Measurements from ENCODE around the gene URB2. TPM values are rescaled to one million over a fixed set of nuclear protein-coding genes. Genes with fewer than 3 reads are reported as not detected.

The URB2 gene
- total and polyA plus RNA-seq, 2 donors (not counting 3 experiments of a cell fraction or from before 2014, with no cell fraction given), result 4.7 to 12.4 TPM

GRCh38 chr1:229691362-229691761, 65.3 kb downstream of the URB2 start:
- Histone ChIP-seq H3K4me1 (ENCODE audit: control insufficient read depth, extremely low read depth, insufficient read depth, low read length) (no peaks in the 10 kb centered on the region), H2AFZ (ENCODE audit: low read depth, low read length) (no peak overlapping the region), H3K9me3 (replicated peaks; ENCODE audit: control insufficient read depth, insufficient read depth, low read length) (no peaks in the 10 kb centered on the region), H3K9me1 (replicated peaks; ENCODE audit: control insufficient read depth, extremely low read depth, insufficient read depth, low read length) (no peaks in the 10 kb centered on the region), H3K36me3 (ENCODE audit: control insufficient read depth in 2 of 2, extremely low read depth in 1 of 2, insufficient read depth in 2 of 2, low read length in 2 of 2) (no peaks in the 10 kb centered on the region), H3K27ac (ENCODE audit: insufficient read depth, low read depth, low read length) (no peak overlapping the region), H3K79me2 (ENCODE audit: control insufficient read depth, insufficient read depth, low read length) (no peaks in the 10 kb centered on the region), H3K9ac (replicated peaks; ENCODE audit: extremely low read depth, insufficient read depth, low read length) (no peak overlapping the region), H3K27me3 (ENCODE audit: control insufficient read depth in 2 of 2, insufficient read depth in 2 of 2, low read length in 2 of 2) (no peaks in the 10 kb centered on the region), H3K4me2 (ENCODE audit: insufficient read depth, low read length) (no peak overlapping the region), H4K20me1 (replicated peaks; ENCODE audit: control insufficient read depth, extremely low read depth, insufficient read depth, low read length) (no peaks in the 10 kb centered on the region), H3K4me3 (replicated peaks in 1 of 3; ENCODE audit: insufficient read depth in 1 of 3, low read depth in 1 of 3, low read length in 3 of 3) (no peak overlapping the region)
- DNase-seq (ENCODE audit: low read depth, low spot score), result no peak
- CTCF ChIA-PET, result interaction anchor here (2.0 kb wide), 1 partner anchor 20 kb away, joined by 4 read pairs; no protein-coding TSS in a partner anchor
- BruUV-seq (replicated peaks), result no TSS peak
- intact Hi-C loops (cut with micrococcal nuclease), result no loop called here
- TF ChIP-seq JUN (IDR thresholded peaks at IDR 0.05; ENCODE audit: borderline replicate concordance, insufficient read depth, insufficient read length, low read depth), result no peak
- no peak for TF ChIP-seq FOS (IDR thresholded peaks at IDR 0.05; ENCODE audit: borderline replicate concordance, insufficient read depth, low read length)
- no peak for TF ChIP-seq EZH2 (IDR thresholded peaks at IDR 0.05; ENCODE audit: borderline replicate concordance, low read depth, low read length, severe bottlenecking)
- no peak for TF ChIP-seq POLR2AphosphoS5 (IDR thresholded peaks at IDR 0.05; ENCODE audit: insufficient read depth, low read depth, low read length)
- no peak for TF ChIP-seq MYC (IDR thresholded peaks at IDR 0.05; ENCODE audit: low read depth, low read length)
- no peak for TF ChIP-seq CTCF (IDR thresholded peaks at IDR 0.05; ENCODE audit: extremely low read depth in 1 of 2, insufficient read depth in 1 of 2, low read depth in 1 of 2, low read length in 2 of 2)
- TF ChIP-seq MAX (IDR thresholded peaks at IDR 0.05; ENCODE audit: insufficient read depth, insufficient read length), result no peak
- TF ChIP-seq POLR2A (IDR thresholded peaks at IDR 0.05; ENCODE audit: low read depth, low read length), result no peak
- no peak for TF ChIP-seq GATA2 (IDR thresholded peaks at IDR 0.05; ENCODE audit: insufficient read depth, insufficient read length, low read depth, low read length)
- dilution Hi-C loops (cut with MboI; ENCODE audit: extremely low pct_ligation_motif_present, low sequenced_read_pairs), result no loop called here
- no peak for FAIRE-seq
- POLR2A ChIA-PET, result no interaction called here

Measured in endothelial cell of umbilical vein (primary cell).